SH-SY5Y (cell line): ENCODE results near the gene IFITM2.

ENCODE experiments used
- GATA2 ChIP-seq: IDR thresholded peaks from 2 replicates; pipeline ENCODE4 v1.6.1; 2011; ENCODE audit warnings: mild to moderate bottlenecking, low read depth, low read length
- GATA3 ChIP-seq: IDR thresholded peaks from 2 replicates; pipeline ENCODE4 v1.6.1; 2011; ENCODE audit warnings: low read depth, mild to moderate bottlenecking, low read length, moderate library complexity

DNA sequence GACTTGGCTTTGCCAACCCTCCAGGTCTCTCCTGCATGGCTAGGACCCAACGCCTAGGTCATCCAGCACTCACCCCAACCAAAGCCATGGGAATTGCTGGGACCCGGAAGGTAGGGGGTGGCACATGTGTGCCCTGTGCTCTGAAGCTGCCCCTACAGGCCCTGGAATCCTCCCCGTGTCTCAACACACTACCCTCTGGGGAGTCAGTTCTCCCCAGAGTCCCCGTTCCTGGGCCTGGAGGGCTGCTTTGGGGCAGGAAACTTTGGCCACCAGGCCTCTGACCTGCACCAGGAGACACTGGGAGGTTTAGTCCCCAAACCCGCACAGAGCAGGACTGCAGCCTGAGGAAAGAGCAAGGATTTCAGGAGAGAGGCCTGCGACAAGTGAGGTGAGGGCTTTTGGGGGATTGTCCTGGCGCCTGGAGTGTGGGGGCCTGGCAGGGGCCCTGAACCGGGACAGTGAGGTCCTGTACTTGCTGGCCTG, 5.7 kb downstream of the IFITM2 start:
- no peak for TF ChIP-seq GATA3
- no peak for TF ChIP-seq GATA2
